Muscle of arm (tissue), 14 donors: ENCODE measurements around the gene OR9G4. TPM values are rescaled to one million over a fixed set of nuclear protein-coding genes. Genes with fewer than 3 reads are reported as not detected.

Source experiments
- DNase-seq: peaks from one replicate; pipeline ENCODE4 v3.0.0-alpha.2; 2013
- long read RNA-seq, 11 donors: transcript quantifications; one replicate each; lab custom pipeline, GENCODE V29; 2026
- polyA plus RNA-seq, 12 donors: library from polyadenylated mRNA; unstranded; fragments of 120-200 nt; gene quantifications; one replicate each; pipeline ENCODE4 v1.2.1, GENCODE V29; 2013; ENCODE audit not compliant: insufficient read length in 12 of 12

The OR9G4 gene
- polyA plus RNA-seq: not detected
- long read RNA-seq, donor 1: 0 reads
- long read RNA-seq, donor 2: 0 reads
- long read RNA-seq, donor 3: 0 reads
- long read RNA-seq, donor 4: 0 reads
- long read RNA-seq, donor 5: 0 reads
- long read RNA-seq, donor 6: 0 reads
- long read RNA-seq, donor 7: 0 reads
- long read RNA-seq, donor 8: 0 reads
- long read RNA-seq, donor 9: 0 reads
- long read RNA-seq, donor 10: 0 reads
- long read RNA-seq, donor 11: 0 reads

GRCh38 chr11:56748597-56748996, at the start of gene OR9G4:
Gene OR9G4, minus strand, starts transcription at chr11:56748697. Its CDS starts 4,931 bp downstream, at chr11:56743766.
- no peak for DNase-seq

GRCh38 chr11:56783448-56784041, 35.0 kb upstream of the OR9G4 start:
- peak; percentile 28 for DNase-seq

GRCh38 chr11:56782167-56782847, 33.8 kb upstream of the OR9G4 start:
- DNase-seq: no peak

GRCh38 chr11:56776809-56777208, 28.3 kb upstream of the OR9G4 start:
- no peak for DNase-seq

GRCh38 chr11:56764976-56765375, 16.5 kb upstream of the OR9G4 start:
- DNase-seq: no peak

GRCh38 chr11:56751480-56751879, 3.0 kb upstream of the OR9G4 start:
- no peak for DNase-seq

- no peak for DNase-seq
These were observed 1.7 kb upstream of the OR9G4 start for GRCh38 chr11:56750190-56750589.

- no peak for DNase-seq
These were observed 7.6 kb downstream of the OR9G4 start for GRCh38 chr11:56740886-56741285.

GRCh38 chr11:56740107-56740506, 8.4 kb downstream of the OR9G4 start:
- DNase-seq: no peak

- DNase-seq: no peak
These were observed 28.0 kb downstream of the OR9G4 start for GRCh38 chr11:56720513-56720912.

GRCh38 chr11:56716379-56716854, 32.1 kb downstream of the OR9G4 start:
- DNase-seq: no peak

- no peak for DNase-seq
These were observed 34.3 kb downstream of the OR9G4 start for GRCh38 chr11:56714206-56714605.

- DNase-seq: no peak
These were observed 42.0 kb downstream of the OR9G4 start for GRCh38 chr11:56706486-56706885.

GRCh38 chr11:56705784-56706396, 42.6 kb downstream of the OR9G4 start:
- no peak for DNase-seq

- no peak for DNase-seq
These were observed 47.5 kb downstream of the OR9G4 start for GRCh38 chr11:56700914-56701485.

- no peak for DNase-seq
These were observed 48.1 kb downstream of the OR9G4 start for GRCh38 chr11:56700242-56700913.

- DNase-seq: no peak
These were observed 49.7 kb downstream of the OR9G4 start, which contains the start of gene OR9G1 for GRCh38 chr11:56698795-56699194. Gene OR9G1, plus strand, starts transcription at chr11:56699095. Its CDS starts 1,293 bp downstream, at chr11:56700388.

- no peak for DNase-seq
These were observed 55.1 kb downstream of the OR9G4 start for GRCh38 chr11:56693428-56693827.
